Gastrocnemius medialis (tissue), 4 donors: Measurements from ENCODE around the gene BBOX1. TPM values are rescaled to one million over a fixed set of nuclear protein-coding genes. Genes with fewer than 3 reads are reported as not detected.
A peak's percentile ranks its signal among the peaks of the same experiment; 100 is the strongest.

ENCODE experiments used
- ATAC-seq, 2 donors: fragments of 150-250 bp; one replicate each; pipeline ENCODE4 v1.9.1; 2016
- DNase-seq, 2 donors: peaks; one replicate each; pipeline ENCODE4 v3.0.0-alpha.2; 2019
- H3K27ac ChIP-seq, 4 donors: fragments of 200-600 bp; sonication (generic); 1 replicate in 1 of 4; 2 replicates in 3 of 4; pipeline ENCODE4 v1.5.1; 2016 to 2018; ENCODE audit warnings: mild to moderate bottlenecking in 2 of 4, moderate library complexity in 1 of 4
- H3K27me3 ChIP-seq, 3 donors: fragments of 200-600 bp; sonication (generic) in 2 of 3; 1 replicate in 1 of 3; 2 replicates in 2 of 3; pipeline versions ENCODE4 v1.5.1 to v1.6.0; 2016 to 2019; ENCODE audit warnings: mild to moderate bottlenecking in 1 of 3, moderate library complexity in 1 of 3
- H3K36me3 ChIP-seq, 2 donors: fragments of 200-600 bp; sonication (generic) in 1 of 2; one replicate each; pipeline ENCODE4 v1.5.1; 2017 to 2018
- H3K4me1 ChIP-seq, 2 donors: fragments of 200-600 bp; sonication (generic) in 1 of 2; one replicate each; pipeline ENCODE4 v1.5.1; 2016 to 2017; ENCODE audit warnings: mild to moderate bottlenecking in 2 of 2
- H3K4me3 ChIP-seq, 4 donors: fragments of 200-600 bp; sonication (generic) in 3 of 4; 1 replicate in 1 of 4; 2 replicates in 3 of 4; pipeline ENCODE4 v1.5.1; 2016 to 2019; ENCODE audit warnings: mild to moderate bottlenecking in 2 of 4
- H3K9me3 ChIP-seq, 3 donors: fragments of 200-600 bp; sonication (generic) in 2 of 3; 1 replicate in 1 of 3; 2 replicates in 2 of 3; pipeline ENCODE4 v1.5.1; 2016 to 2019
- CTCF ChIP-seq, 5 experiments: fragments of 450-650 bp in 3 of 5; fragments of 200-600 bp in 2 of 5; sonication (generic) in 2 of 5; IDR thresholded peaks in 4 of 5; conservative IDR thresholded peaks in 1 of 5; 1 replicate in 4 of 5; 2 replicates in 1 of 5; pipeline ENCODE4 v1.5.1; 2016 to 2019; ENCODE audit warnings: antibody characterized with exemption in 5 of 5, mild to moderate bottlenecking in 3 of 5, moderate library complexity in 3 of 5
- POLR2A ChIP-seq, 2 donors: fragments of 450-650 bp; IDR thresholded peaks; one replicate each; pipeline ENCODE4 v1.6.1; 2017; ENCODE audit warnings: antibody characterized with exemption in 2 of 2, mild to moderate bottlenecking in 2 of 2, moderate library complexity in 2 of 2
- in situ Hi-C, 4 donors: fragments of 200-750 bp; cut with MboI; loops; one replicate each; pipeline versions ENCODE4 v1.15.0 to v1.8.0; 2017; ENCODE audit warnings: low sequenced_read_pairs in 4 of 4
- intact Hi-C: fragments of 100-400 bp; cut with DNase I; formaldehyde crosslinking; loops from one replicate; pipeline ENCODE4 v1.15.1; 2023; ENCODE audit warnings: low total_unique reads
- total RNA-seq, 4 donors: library from RNA; depleted of rRNA; stranded (reverse); fragments of >200 nt; gene quantifications; one replicate each; pipeline versions ENCODE4 v1.1.0 to v1.2.3, GENCODE V29; 2016

The BBOX1 gene
- total RNA-seq, 4 donors from 2014 or later: 0.25 to 10.2 (median 0.65) TPM; not detected in 1

- DNase-seq: no peak
- Histone ChIP-seq H3K36me3 (no peaks in the 10 kb centered on the region), H3K4me3 (no peak overlapping the region), H3K9me3 (no peaks in the 10 kb centered on the region), H3K27me3 (no peaks in the 10 kb centered on the region), H3K27ac (no peak overlapping the region), H3K4me1 (no peaks in the 10 kb centered on the region)
- no peak for TF ChIP-seq CTCF (IDR thresholded peaks at IDR 0.05 in 4 of 5, conservative IDR thresholded peaks at IDR 0.05 in 1 of 5)
- TF ChIP-seq POLR2A (IDR thresholded peaks at IDR 0.05): no peak
- intact Hi-C loops: no loop called here
- ATAC-seq: no peak
- in situ Hi-C loops: no loop called here
Observed at GRCh38 chr11:27095887-27096286, 55.3 kb downstream of the BBOX1 start.

- DNase-seq: no peak
- Histone ChIP-seq H3K9me3 (no peaks in the 10 kb centered on the region), H3K4me1 (no peaks in the 10 kb centered on the region), H3K4me3 (no peak overlapping the region), H3K27ac (no peak overlapping the region), H3K27me3 (no peaks in the 10 kb centered on the region), H3K36me3 (no peaks in the 10 kb centered on the region)
- TF ChIP-seq POLR2A (IDR thresholded peaks at IDR 0.05) (no peak), CTCF (IDR thresholded peaks at IDR 0.05 in 4 of 5, conservative IDR thresholded peaks at IDR 0.05 in 1 of 5) (no peak)
- in situ Hi-C loops (no loop called here), intact Hi-C loops (no loop called here)
- ATAC-seq: no peak
Observed at GRCh38 chr11:27097551-27097950, 56.9 kb downstream of the BBOX1 start.

GRCh38 chr11:27100534-27100933, 59.9 kb downstream of the BBOX1 start:
- DNase-seq: no peak
- intact Hi-C loops (no loop called here), in situ Hi-C loops (no loop called here)
- no peaks in the 10 kb centered on the region for H3K36me3 ChIP-seq
- peak in 1 of 2 donors; percentile 66 for ATAC-seq
- TF ChIP-seq POLR2A (IDR thresholded peaks at IDR 0.05): no peak
- no peak for TF ChIP-seq CTCF (IDR thresholded peaks at IDR 0.05 in 4 of 5, conservative IDR thresholded peaks at IDR 0.05 in 1 of 5)
- H3K4me3 ChIP-seq: no peak overlapping the region
- no peaks in the 10 kb centered on the region for H3K9me3 ChIP-seq
- no peaks in the 10 kb centered on the region for H3K4me1 ChIP-seq
- no peak overlapping the region for H3K27ac ChIP-seq
- no peaks in the 10 kb centered on the region for H3K27me3 ChIP-seq

GRCh38 chr11:27107548-27107947, 66.9 kb downstream of the BBOX1 start:
- in situ Hi-C loops (no loop called here), intact Hi-C loops (no loop called here)
- TF ChIP-seq CTCF (IDR thresholded peaks at IDR 0.05 in 4 of 5, conservative IDR thresholded peaks at IDR 0.05 in 1 of 5): no peak
- TF ChIP-seq POLR2A (IDR thresholded peaks at IDR 0.05): no peak
- Histone ChIP-seq H3K4me1 (no peaks in the 10 kb centered on the region), H3K27me3 (no peaks in the 10 kb centered on the region), H3K9me3 (no peaks in the 10 kb centered on the region), H3K4me3 (no peak overlapping the region), H3K27ac (no peak overlapping the region), H3K36me3 (no peaks in the 10 kb centered on the region)
- no peak for ATAC-seq
- no peak for DNase-seq

- Histone ChIP-seq H3K27ac (no peak overlapping the region), H3K36me3 (no peaks in the 10 kb centered on the region), H3K9me3 (no peaks in the 10 kb centered on the region), H3K4me3 (no peak overlapping the region), H3K27me3 (no peaks in the 10 kb centered on the region), H3K4me1 (no peaks in the 10 kb centered on the region)
- intact Hi-C loops: no loop called here
- in situ Hi-C loops: no loop called here
- ATAC-seq: no peak
- TF ChIP-seq CTCF (IDR thresholded peaks at IDR 0.05 in 4 of 5, conservative IDR thresholded peaks at IDR 0.05 in 1 of 5) (no peak), POLR2A (IDR thresholded peaks at IDR 0.05) (no peak)
- no peak for DNase-seq
Observed at GRCh38 chr11:27108809-27109208, 68.2 kb downstream of the BBOX1 start.
